ENCODE results near the gene AGBL4.

The AGBL4 gene

GRCh38 chr1:48947761-48948537 lies 1075.8 kb downstream of the AGBL4 start:
- FAIRE-seq = no peak
- DNase-seq (ENCODE audit: low spot score) = no peak

GRCh38 chr1:48946070-48946469 lies 1077.7 kb downstream of the AGBL4 start:
- FAIRE-seq = no peak
- DNase-seq (ENCODE audit: low spot score) = no peak

DNA sequence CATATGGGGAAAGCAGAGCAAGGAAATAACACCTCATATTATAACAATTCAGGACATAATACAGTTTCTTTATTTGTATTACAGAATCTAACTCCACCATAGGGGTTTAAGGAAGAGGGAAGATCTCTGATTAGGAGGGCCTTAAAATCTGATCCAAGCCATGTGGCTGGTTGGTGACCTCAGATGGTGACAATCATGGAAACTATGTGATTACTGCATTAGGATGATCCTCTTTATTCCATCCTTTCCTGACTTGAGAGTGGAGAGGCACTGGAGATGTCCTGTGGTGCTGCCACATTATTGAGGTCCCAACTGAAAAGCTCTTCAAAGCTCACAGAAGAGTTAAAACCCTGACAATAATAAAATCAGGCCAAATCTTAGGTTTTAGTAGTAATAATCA lies 1078.9 kb downstream of the AGBL4 start:
- DNase-seq (ENCODE audit: low spot score) = no peak
- no peak for FAIRE-seq

- no peak for FAIRE-seq
- DNase-seq (ENCODE audit: low spot score) = no peak
Observed at GRCh38 chr1:48943826-48944225, 1079.9 kb downstream of the AGBL4 start.

- no peak for DNase-seq (ENCODE audit: low spot score)
Observed at GRCh38 chr1:48943393-48943792, 1080.4 kb downstream of the AGBL4 start.

GRCh38 chr1:48940962-48941732 lies 1082.6 kb downstream of the AGBL4 start:
- FAIRE-seq = no peak
- DNase-seq (ENCODE audit: low spot score) = no peak

More at GRCh38 chr1:48943393-48943792, 1080.4 kb downstream of the AGBL4 start:
- no peak for FAIRE-seq

DNA sequence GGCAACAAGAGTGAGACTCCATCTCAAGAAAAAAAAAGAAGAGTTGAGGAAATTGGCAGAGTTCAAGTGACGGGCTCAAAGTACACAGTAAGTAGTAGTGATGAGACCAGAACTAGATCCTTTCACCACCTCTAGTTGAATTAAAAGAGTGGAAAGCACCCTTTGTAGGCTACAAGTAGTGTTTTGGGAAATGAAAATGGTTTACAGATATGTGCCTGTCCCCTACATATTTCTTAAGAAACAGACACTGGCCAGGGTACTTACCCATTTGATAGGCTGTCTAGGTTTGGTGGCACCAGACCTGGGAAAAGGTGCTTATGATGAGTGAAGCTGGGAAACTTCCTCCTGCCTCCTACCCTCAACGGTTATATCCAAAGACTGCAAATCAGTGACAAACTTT lies 1083.4 kb downstream of the AGBL4 start:
- DNase-seq (ENCODE audit: low spot score) = no peak
- no peak for FAIRE-seq

DNA sequence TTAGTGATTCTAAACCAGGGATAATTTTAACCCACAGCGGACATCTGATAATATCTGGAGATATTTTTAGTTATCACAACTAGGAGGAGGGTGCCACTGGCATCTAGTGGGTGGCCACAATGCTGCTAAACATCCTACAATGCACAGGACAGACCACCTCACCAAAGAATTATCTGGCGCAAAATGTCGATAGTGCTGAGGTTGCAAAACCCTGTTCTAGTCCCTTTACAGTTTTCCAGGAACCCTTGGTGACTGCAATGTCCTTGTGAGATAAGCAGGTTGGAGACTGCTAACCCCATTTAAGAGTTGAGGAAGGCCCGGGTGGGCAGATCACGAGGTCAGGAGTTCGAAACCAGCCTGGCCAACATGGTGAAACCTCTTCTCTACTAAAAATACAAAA lies 1083.9 kb downstream of the AGBL4 start:
- no peak for FAIRE-seq
- DNase-seq (ENCODE audit: low spot score) = no peak

DNA sequence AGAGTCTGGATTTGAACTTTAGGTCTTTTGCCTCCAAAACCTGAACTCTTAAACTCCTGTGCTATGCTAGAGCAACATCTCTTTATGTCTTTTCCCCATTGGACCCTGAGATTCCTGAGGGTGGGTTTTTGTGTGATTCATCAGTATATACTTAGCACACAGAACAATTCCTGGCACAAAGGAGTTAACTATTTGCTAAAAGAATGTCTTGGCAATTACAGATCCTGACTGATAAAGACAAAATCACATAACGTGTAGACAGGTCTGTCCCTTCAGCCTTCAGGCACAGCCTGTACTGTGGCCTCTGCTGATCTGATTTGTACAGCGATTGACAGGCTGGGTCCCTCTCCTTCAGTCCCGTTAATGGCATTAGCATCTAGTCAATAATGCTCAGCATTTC lies 1084.7 kb downstream of the AGBL4 start:
- DNase-seq (ENCODE audit: low spot score) (peak; percentile 49), FAIRE-seq (no peak)

DNA sequence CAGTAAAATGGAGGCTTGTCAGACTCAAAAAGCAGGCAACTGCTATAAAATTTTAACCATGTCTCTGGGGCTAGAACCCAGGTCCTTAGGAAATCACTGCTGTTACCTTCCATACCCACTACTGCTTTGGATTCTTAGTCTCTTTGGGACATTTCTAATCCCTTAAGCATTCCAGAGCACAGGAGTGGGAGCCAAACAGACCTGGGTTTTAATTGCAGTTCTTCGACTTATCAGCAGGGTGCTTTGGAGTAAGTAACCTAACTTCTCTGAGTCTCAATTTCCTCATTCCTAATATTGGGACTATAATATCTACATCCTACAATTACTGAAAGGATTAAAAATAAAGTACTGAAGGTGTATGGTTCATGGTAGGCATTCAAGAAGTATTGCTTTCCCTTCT lies 1086.0 kb downstream of the AGBL4 start:
- no peak for FAIRE-seq

DNA sequence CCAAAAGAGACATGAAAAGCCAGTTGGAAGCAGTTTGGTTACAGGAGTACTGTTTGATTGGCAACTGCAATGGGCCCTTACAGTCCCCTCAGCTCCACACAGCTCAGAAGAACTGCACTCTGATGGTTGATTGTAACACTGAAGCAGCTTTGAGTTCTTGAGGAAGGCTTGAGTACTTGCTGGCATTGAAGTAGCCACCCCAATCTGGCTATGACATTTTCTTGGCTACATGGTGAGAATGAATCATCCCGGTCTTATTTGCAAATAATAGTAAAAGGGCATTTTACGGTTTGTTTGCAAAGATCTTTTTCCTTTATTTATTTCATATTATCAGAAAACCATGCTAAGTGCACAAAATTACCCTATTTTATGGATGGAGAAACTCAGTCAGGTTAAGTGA lies 1087.3 kb downstream of the AGBL4 start:
- DNase-seq (ENCODE audit: low spot score) = no peak
- no peak for FAIRE-seq

More for the DNA sequence above, 1086.0 kb downstream of the AGBL4 start:
- DNase-seq (ENCODE audit: low spot score) = no peak

DNA sequence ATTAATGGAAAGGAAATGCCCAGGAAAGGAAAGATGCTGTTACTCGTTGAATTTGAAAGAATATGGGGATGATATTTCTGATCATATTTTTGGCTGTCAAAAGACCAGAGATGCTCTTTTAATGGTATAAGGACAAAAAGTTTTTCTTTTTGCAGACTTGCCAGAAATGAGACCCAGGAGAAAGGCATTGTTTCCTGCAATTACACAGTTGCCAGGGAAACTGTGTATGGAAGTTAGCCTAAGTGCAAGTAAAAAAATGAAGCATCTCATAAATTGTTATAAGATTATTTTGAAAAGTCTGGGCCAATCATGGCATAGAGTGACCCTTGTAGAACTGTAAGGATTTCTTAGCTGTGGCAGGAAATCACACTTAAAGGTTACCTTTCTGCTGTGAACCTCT lies 1091.4 kb downstream of the AGBL4 start:
- no peak for DNase-seq (ENCODE audit: low spot score)
- FAIRE-seq = no peak

GRCh38 chr1:48931506-48932192 lies 1092.1 kb downstream of the AGBL4 start:
- DNase-seq (ENCODE audit: low spot score) = peak; percentile 85
- peak; percentile 87 for FAIRE-seq

DNA sequence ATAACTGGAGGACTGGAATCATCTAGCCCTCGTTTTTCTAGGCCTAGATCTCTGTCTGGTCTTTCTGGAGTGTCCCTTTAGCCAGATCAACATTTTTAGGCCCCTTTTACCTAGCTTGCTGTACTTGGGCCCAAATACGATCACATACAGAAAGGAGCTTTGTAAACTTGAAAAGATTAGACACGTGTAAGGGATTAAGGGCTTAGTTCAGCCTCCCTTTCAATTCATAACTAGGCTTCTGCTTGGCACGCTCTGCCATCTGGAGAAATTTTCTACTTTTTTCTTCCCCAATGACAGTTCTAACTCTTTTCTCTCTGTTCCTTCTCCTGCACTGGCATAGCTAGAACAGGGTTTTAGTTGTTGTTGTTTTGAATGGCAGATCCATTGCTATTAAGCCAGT lies 1093.7 kb downstream of the AGBL4 start:
- FAIRE-seq = no peak

DNA sequence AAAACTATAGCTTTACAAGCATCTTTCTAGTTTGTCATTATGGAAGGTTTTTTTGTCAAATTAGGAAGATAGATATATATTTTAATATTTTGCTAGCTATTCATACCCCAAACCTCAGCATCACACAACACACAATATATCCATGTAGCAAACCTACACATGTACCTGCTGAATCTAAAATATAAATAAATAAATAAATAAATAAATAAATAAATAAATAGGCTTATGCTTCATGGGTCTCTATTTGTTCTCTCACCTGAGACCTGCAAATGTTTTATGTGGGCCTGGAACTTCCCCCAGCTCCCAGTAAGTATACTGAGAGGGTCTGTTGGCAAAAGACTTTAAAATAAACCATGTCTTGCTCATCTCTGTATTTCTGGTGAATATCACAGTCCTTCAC lies 1099.7 kb downstream of the AGBL4 start:
- no peak for FAIRE-seq
- DNase-seq (ENCODE audit: low spot score) = no peak

More for the DNA sequence above, 1093.7 kb downstream of the AGBL4 start:
- no peak for DNase-seq (ENCODE audit: low spot score)

DNA sequence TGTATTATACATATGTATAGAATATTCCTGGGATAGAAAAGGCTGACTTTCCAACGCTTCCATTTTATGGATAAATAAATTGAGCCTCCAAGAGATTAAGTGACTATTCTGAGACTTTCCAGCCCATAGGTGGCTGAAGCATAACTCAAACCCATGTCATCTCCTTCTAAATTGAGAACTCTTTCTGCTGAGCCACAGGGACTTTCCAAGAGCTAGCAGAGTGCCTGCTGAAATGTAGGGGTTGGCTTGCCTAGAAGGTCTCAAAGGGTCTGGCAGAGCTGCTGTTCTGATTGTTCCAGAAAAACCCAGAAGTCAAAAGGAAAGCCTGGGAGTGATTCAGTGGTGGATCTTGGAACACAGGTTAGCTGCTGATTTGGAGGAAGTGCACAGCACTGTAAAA lies 1100.6 kb downstream of the AGBL4 start:
- DNase-seq (ENCODE audit: low spot score) (no peak), FAIRE-seq (no peak)

DNA sequence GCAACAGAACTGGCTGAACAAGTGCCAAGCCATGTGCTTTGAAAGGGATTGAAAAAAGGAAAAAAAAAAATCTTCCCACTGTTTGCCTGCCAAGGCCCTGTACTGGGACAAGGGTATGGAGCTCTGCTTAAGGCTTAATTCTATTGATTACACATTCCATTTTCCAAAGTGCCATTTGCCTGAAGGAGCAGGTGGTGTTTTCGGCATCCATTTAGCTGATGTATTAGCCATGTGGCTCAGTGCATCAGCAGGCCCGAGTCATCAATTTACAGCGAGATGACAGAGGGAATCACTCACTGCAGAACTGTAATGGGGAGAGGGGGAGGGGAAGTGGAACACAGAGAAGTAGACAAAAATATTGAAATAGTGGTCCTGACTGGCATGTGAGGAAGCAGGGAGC lies 1102.9 kb downstream of the AGBL4 start:
- FAIRE-seq (no peak), DNase-seq (ENCODE audit: low spot score) (no peak)

- DNase-seq (ENCODE audit: low spot score) (no peak), FAIRE-seq (no peak)
Observed at GRCh38 chr1:48917901-48918603, 1105.7 kb downstream of the AGBL4 start.

GRCh38 chr1:48917070-48917454 lies 1106.7 kb downstream of the AGBL4 start:
- DNase-seq (ENCODE audit: low spot score) = no peak
- peak; percentile 37 for FAIRE-seq

DNA sequence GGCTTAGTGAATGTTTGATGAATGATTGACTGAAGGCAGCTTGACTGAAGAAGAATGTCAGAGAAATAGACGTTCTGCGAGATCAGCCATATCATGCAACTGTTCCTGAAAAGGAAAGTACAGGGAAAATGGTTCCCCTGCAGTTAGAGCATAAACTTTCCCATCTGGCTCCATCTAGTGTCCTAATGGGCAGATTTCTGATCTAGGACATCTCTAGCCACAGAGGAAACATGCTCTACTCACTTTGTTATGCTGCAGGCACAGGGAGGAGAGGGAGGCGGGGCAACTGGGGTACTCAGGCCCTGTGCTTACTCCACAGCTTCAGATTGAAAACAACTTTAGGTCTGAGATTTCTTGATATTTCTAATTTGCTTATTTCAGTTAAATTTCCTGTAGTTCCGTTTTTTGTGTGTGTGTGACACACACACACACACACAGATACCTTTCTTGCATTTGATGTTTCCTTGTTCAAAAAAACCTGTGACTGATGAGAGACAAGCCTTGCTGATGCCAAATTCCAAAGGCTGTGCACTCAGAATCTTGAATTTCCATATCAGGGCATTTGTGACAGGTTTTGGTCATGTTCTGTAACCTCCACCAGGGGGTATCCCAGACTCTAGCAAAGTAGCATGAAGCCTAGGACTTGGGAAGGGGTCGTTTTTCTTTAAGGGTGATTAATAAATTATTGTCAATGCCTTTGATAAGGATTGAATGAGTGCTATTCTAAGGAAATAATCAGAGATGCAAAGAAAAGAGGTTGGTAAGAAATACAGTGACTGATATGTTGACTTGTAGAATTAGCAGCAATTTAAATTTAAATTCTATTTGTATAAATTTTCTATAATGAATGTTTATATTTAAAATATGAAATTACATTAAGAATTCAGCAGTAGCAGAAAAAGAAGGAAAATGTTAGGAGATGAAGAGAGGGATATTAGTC lies 1107.4 kb downstream of the AGBL4 start:
- peak; percentile 67 for FAIRE-seq
- DNase-seq (ENCODE audit: low spot score) = peak; percentile 70

Data from RCC 7860 (cell line).